PFSK-1 (cell line): ENCODE results near the gene GHRHR.

ENCODE experiments used
- POLR2AphosphoS5 ChIP-seq: IDR thresholded peaks from 2 replicates; pipeline ENCODE4 v1.6.1; 2012; ENCODE audit warnings: low read depth, mild to moderate bottlenecking, control low read depth, low read length, moderate library complexity
- TAF1 ChIP-seq: IDR thresholded peaks from 2 replicates; pipeline ENCODE4 v1.6.1; 2012; ENCODE audit warnings: low read length, control low read depth, borderline replicate concordance; ENCODE audit not compliant: insufficient read depth
- TF ChIP-seq, protein P1 (sequence below), 2 experiments: IDR thresholded peaks; 2 replicates each; pipeline versions ENCODE4 v1.6.1 to v1.8.0; 2011 to 2012; ENCODE audit warnings: low read depth in 2 of 2, low read length in 2 of 2, control low read depth in 1 of 2, inconsistent platforms in 1 of 2, mild to moderate bottlenecking in 1 of 2, moderate library complexity in 1 of 2; ENCODE audit not compliant: insufficient read depth in 1 of 2

DNA sequence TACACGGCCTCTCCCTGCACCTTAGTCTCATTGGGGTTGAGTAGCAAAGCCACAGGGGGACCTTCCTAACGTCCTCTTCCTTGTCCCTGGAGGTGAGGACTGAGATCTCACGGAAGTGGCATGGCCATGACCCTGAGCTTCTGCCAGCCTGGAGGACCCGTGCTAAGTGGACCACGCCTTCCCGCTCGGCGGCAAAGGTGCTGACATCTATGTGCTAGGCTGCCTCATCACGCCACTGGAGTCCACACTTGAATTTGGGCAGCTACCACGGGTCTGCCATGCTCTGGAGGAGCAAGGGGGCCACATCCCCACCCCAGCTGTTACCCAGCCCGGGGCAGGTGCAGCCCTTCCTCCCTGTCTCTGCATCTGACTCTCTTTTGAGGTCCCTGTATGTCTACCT is 15.3 kb downstream of the GHRHR start:
- TF ChIP-seq, protein P1, sequence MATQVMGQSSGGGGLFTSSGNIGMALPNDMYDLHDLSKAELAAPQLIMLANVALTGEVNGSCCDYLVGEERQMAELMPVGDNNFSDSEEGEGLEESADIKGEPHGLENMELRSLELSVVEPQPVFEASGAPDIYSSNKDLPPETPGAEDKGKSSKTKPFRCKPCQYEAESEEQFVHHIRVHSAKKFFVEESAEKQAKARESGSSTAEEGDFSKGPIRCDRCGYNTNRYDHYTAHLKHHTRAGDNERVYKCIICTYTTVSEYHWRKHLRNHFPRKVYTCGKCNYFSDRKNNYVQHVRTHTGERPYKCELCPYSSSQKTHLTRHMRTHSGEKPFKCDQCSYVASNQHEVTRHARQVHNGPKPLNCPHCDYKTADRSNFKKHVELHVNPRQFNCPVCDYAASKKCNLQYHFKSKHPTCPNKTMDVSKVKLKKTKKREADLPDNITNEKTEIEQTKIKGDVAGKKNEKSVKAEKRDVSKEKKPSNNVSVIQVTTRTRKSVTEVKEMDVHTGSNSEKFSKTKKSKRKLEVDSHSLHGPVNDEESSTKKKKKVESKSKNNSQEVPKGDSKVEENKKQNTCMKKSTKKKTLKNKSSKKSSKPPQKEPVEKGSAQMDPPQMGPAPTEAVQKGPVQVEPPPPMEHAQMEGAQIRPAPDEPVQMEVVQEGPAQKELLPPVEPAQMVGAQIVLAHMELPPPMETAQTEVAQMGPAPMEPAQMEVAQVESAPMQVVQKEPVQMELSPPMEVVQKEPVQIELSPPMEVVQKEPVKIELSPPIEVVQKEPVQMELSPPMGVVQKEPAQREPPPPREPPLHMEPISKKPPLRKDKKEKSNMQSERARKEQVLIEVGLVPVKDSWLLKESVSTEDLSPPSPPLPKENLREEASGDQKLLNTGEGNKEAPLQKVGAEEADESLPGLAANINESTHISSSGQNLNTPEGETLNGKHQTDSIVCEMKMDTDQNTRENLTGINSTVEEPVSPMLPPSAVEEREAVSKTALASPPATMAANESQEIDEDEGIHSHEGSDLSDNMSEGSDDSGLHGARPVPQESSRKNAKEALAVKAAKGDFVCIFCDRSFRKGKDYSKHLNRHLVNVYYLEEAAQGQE (IDR thresholded peaks at IDR 0.05; ENCODE audit: insufficient read depth in 1 of 2, low read depth in 2 of 2, low read length in 2 of 2), result no peak
- TF ChIP-seq POLR2AphosphoS5 (no peak), TAF1 (no peak)
